Fibroblast of lung (primary cell): ENCODE data around the gene SYNDIG1.

ENCODE experiments used
- CTCF ChIP-seq, 2 donors: IDR thresholded peaks in 1 of 2; conservative IDR thresholded peaks in 1 of 2; 1 replicate in 1 of 2; 2 replicates in 1 of 2; pipeline ENCODE4 v1.5.1; 2011 to 2012; ENCODE audit warnings: low read length in 2 of 2, control low read depth in 1 of 2, inconsistent platforms in 1 of 2, low read depth in 1 of 2, mild to moderate bottlenecking in 1 of 2
- EZH2 ChIP-seq: IDR thresholded peaks from 2 replicates; pipeline ENCODE4 v1.5.1; 2012; ENCODE audit warnings: low read length, control low read depth, mild to moderate bottlenecking; ENCODE audit errors: missing control alignments

- TF ChIP-seq CTCF (conservative IDR thresholded peaks at IDR 0.05 in 1 of 2, IDR thresholded peaks at IDR 0.05 in 1 of 2; ENCODE audit: low read depth in 1 of 2, low read length in 2 of 2) = no peak
- TF ChIP-seq EZH2 = no peak
Observed at GRCh38 chr20:24605937-24606455, 136.6 kb downstream of the SYNDIG1 start.
